ENCODE measurements around the gene MRPS21.
"Not testable (repeated sequence)": the region's sequence is repeated elsewhere in the genome, so short reads cannot be mapped to it uniquely, and the experiment has no call there.

MRPS21 gene

GRCh38 chr1:150281758-150282557 is 11.7 kb upstream of the MRPS21 start, which contains the start of gene CIART:
TSS of gene CIART (plus strand) at chr1:150282554. CDS start at chr1:150283268, 714 bp downstream.
- DNase-seq (ENCODE audit: low spot score), result peak; percentile 44

DNA sequence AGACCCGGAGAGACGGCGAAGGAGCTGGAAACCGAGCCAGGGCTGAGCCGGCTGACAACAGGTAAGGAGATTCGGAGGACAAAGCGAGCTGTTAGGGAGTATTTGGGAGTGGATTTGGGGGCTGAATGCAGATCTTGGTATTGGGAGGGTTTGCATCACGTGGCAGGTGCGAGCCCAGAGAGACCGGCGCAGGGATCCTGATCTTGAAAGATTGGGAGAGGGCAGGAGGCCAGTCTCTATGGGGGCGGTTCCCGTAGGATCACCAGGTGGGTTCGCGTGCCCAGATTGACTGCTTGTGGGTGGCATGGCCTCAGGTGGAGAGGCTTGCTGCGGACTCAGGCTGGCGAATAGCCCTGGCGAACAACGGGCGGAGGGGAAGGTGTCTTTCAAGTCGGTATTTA is 11.1 kb upstream of the MRPS21 start:
- DNase-seq (ENCODE audit: low spot score), result no peak

- DNase-seq (ENCODE audit: low spot score), result no peak
Measured at GRCh38 chr1:150283260-150283659, 10.4 kb upstream of the MRPS21 start.

DNA sequence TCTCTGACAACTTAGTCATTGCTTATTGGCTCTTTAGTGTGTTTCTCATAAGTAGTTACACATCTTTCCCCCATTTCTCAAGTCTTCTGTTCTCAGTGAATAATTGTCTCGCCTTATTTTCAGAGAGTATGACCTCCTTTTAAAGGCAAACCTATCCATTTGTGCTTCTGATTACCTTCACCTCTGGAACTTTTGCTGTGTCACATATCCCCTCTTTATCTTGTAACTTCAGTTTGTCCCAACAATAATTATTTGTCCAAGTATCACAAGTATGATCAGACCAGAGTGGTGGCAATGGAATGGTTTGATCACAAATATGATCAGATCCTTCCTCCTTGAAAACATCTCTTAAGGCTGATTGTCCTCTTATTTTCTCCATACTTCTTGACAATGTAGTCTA is 5.3 kb upstream of the MRPS21 start:
- DNase-seq (ENCODE audit: low spot score), result no peak

GRCh38 chr1:150288822-150289221 is 4.8 kb upstream of the MRPS21 start:
- no peak for DNase-seq (ENCODE audit: low spot score)

- no peak for DNase-seq (ENCODE audit: low spot score)
Measured at GRCh38 chr1:150295476-150295875, 1.8 kb downstream of the MRPS21 start.

DNA sequence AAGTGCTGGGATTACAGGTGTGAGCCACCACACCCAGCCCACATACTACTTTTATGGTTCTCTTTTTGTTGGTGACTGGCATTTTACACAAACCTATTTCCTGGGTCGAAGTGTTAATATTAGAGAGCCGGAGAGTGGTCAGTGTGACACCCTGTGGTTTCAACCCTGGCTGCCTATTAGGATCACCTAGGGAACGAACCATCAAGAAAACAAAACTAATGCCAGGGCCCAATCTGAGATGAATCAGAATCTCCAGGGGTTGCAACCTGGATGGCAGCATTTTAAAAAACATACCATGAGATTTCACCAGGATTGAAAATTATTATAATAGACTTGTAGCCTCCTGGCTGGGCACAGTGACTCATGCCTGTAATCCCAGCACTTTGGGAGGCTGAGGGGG is 6.1 kb downstream of the MRPS21 start:
- no peak for DNase-seq (ENCODE audit: low spot score)

GRCh38 chr1:150302338-150302737 is 8.7 kb downstream of the MRPS21 start:
- no peak for DNase-seq (ENCODE audit: low spot score)

DNA sequence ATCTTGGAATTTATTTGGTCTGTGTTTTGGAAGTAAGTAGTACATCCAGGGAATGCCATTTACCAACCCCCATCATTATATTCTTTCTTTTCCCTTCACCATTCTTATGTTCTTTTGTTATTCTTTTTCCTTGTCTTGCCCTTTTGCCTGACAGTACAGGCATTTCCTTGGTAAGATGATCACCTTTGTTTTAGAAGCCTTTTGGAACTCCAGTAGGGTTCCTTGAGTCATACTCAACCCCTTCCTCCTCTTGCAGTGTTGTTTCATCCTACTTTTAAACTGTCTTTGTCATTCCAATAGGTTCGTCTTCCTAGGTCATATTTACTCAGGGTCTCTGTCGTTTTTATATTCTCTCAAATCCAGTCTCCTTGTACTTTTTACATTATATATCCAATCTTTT is 9.2 kb downstream of the MRPS21 start:
- DNase-seq (ENCODE audit: low spot score), result no peak

GRCh38 chr1:150308585-150308984 is 14.9 kb downstream of the MRPS21 start:
- DNase-seq (ENCODE audit: low spot score), result not testable (repeated sequence)

DNA sequence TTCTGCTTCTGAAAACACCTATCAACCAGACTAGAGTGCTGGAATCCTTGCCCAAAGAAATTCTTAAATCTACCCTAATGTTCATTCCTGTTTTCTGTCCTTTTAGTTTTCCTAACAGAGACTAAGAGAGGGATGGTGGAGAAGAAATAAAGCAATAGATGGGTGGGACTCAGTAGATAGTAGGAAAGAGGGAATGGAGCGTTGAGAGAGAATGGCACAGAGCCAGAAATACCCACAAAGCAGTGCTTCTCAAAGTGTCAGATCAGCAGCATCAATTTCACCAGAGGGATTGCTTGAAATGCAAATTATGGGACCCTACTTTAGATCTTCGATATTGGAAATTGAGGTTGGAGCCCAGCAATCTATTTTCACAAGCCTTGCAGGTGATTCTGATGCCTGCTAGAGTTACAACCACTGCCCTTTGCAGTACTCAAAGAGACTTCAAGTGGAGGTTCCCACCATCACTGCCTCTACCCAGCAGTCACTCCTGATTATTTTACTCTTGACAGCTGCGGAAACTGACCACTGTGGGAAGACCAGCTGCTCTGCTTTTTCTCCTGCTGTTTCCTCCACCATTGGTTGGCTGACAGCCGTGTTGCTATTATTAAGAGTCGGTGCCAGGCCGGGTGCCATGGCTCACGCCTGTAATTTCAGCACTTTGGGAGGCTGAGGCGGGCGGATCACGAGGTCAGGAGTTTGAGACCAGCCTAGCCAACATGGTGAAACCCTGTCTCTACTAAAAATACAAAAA is 16.3 kb downstream of the MRPS21 start:
- no peak for DNase-seq (ENCODE audit: low spot score)

GRCh38 chr1:150311762-150312161 is 18.1 kb downstream of the MRPS21 start:
- DNase-seq (ENCODE audit: low spot score), result no peak

DNA sequence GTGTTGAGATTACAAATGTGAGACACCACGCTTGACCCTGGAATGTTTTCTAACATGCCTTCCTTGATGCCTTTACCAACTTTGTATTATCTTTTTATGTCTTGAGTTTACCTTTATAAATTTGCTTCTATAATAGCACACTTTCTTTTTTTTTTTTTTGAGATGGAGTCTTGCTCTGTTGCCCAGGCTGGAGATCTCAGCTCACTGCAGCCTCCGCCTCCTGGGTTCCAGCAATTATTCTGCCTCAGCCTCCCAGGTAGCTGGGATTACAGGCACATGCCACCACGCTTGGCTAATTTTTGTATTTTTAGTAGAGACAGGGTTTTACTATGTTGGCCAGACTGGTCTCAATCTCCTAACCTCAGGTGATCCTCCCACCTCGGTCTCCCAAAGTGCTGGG is 21.0 kb downstream of the MRPS21 start:
- not testable (repeated sequence) for DNase-seq (ENCODE audit: low spot score)

GRCh38 chr1:150320667-150320978 is 27.0 kb downstream of the MRPS21 start:
- no peak for DNase-seq (ENCODE audit: low spot score)

GRCh38 chr1:150321826-150322166 is 28.1 kb downstream of the MRPS21 start:
- DNase-seq (ENCODE audit: low spot score), result peak; percentile 57

- DNase-seq (ENCODE audit: low spot score), result peak; percentile 66
Measured at GRCh38 chr1:150322310-150322709, 28.6 kb downstream of the MRPS21 start.

- DNase-seq (ENCODE audit: low spot score), result no peak
Measured at GRCh38 chr1:150332651-150333290, 39.1 kb downstream of the MRPS21 start.

- no peak for DNase-seq (ENCODE audit: low spot score)
Measured at GRCh38 chr1:150346316-150346715, 52.7 kb downstream of the MRPS21 start.

- no peak for DNase-seq (ENCODE audit: low spot score)
Measured at GRCh38 chr1:150352866-150353265, 59.2 kb downstream of the MRPS21 start.
